K562 (cell line): ENCODE data around the gene ZMIZ1. TPM values are rescaled to one million over a fixed set of nuclear protein-coding genes. Genes with fewer than 3 reads are reported as not detected.

Source experiments
- ATAC-seq: fragments of 200-7000 bp; cut with Tn5 transposase; 3 replicates; pipeline ENCODE4 v1.9.1; 2020; ENCODE audit warnings: moderate library complexity
- BruUV-seq: library from RNA; stranded (reverse); fragments of 400-500 nt; replicated peaks from 2 replicates; lab custom pipeline; 2021; lab: Mats Ljungman, UMichigan
- CTCF ChIA-PET: fragments of 300-600 bp; formaldehyde crosslinking; extraction: SDS; loops from one replicate; lab custom pipeline; 2021; ENCODE audit warnings: low intra/inter-chr PET ratio; lab: Yijun Ruan, JAX
- POLR2A ChIA-PET: fragments of 300-600, 350-650 bp; sonication (Branson Sonifier 250); formaldehyde crosslinking; extraction: SDS; loops from one replicate; lab custom pipeline; 2021; ENCODE audit warnings: antibody characterized with exemption, inconsistent platforms; lab: Yijun Ruan, JAX
- DNase-seq, 4 experiments: peaks; one replicate each; pipeline versions ENCODE4 v3.0.0 to v3.0.0-alpha.2; 2011 to 2018; ENCODE audit warnings: low spot score in 3 of 4, mixed read lengths in 3 of 4; ENCODE audit errors: extremely low read depth in 1 of 4
- FAIRE-seq: peaks from 2 replicates; lab custom pipeline; 2011; peaks lifted over from hg19 to GRCh38; lab: Jason Lieb, UNC
- H2AFZ ChIP-seq: 2 replicates; pipeline ENCODE4 v1.6.0; 2011; ENCODE audit warnings: low read depth, low read length, control low read depth, inconsistent platforms
- H3K27ac ChIP-seq: fragments of 200-600 bp; 3 replicates; pipeline ENCODE4 v1.8.0; 2011; ENCODE audit warnings: low read depth, mild to moderate bottlenecking, control low read depth, inconsistent platforms, low read length, moderate library complexity, mixed read lengths; ENCODE audit errors: extremely low read depth
- H3K27me3 ChIP-seq, 2 experiments: fragments of 300-600 bp in 1 of 2; 2 replicates in 1 of 2; 3 replicates in 1 of 2; pipeline versions ENCODE4 v1.6.0 to v1.8.0; 2011; ENCODE audit warnings: inconsistent platforms in 2 of 2, low read length in 2 of 2, mild to moderate bottlenecking in 1 of 2, mixed read lengths in 1 of 2, moderate library complexity in 1 of 2; ENCODE audit not compliant: control insufficient read depth in 2 of 2, insufficient read depth in 2 of 2
- H3K36me3 ChIP-seq: fragments of 300-600 bp; 3 replicates; pipeline ENCODE4 v1.8.0; 2011; ENCODE audit warnings: mild to moderate bottlenecking, low read length, inconsistent platforms; ENCODE audit not compliant: control insufficient read depth, insufficient read depth
- H3K4me1 ChIP-seq, 2 experiments: fragments of 200-600 bp in 1 of 2; replicated peaks in 1 of 2; 2 replicates in 1 of 2; 3 replicates in 1 of 2; pipeline versions ENCODE4 v1.5.1 to v1.8.0; 2011; ENCODE audit warnings: inconsistent platforms in 2 of 2, low read length in 2 of 2, mild to moderate bottlenecking in 1 of 2, mixed read lengths in 1 of 2, moderate library complexity in 1 of 2; ENCODE audit not compliant: control insufficient read depth in 2 of 2, insufficient read depth in 2 of 2
- H3K4me2 ChIP-seq: 2 replicates; pipeline ENCODE4 v1.6.1; 2011; ENCODE audit warnings: low read length, control low read depth, inconsistent platforms, mixed read lengths; ENCODE audit not compliant: insufficient read depth
- H3K4me3 ChIP-seq: fragments of 200-600 bp; sonication (generic), shearing (Covaris generic); 2 replicates; pipeline ENCODE4 v1.5.1; 2016; ENCODE audit warnings: control low read depth, inconsistent platforms
- H3K79me2 ChIP-seq: fragments of 200-600 bp; 3 replicates; pipeline ENCODE4 v1.8.0; 2011; ENCODE audit warnings: low read length, inconsistent platforms; ENCODE audit not compliant: control insufficient read depth, insufficient read depth
- H3K9ac ChIP-seq, 2 experiments: 2 replicates each; pipeline versions ENCODE4 v1.6.0 to v1.6.1; 2011; ENCODE audit warnings: low read depth in 2 of 2, low read length in 2 of 2, control low read depth in 1 of 2, inconsistent platforms in 1 of 2, mild to moderate bottlenecking in 1 of 2, mixed read lengths in 1 of 2; ENCODE audit not compliant: insufficient read depth in 1 of 2
- H3K9me1 ChIP-seq: one replicate; pipeline ENCODE4 v1.6.0; 2011; ENCODE audit warnings: inconsistent platforms, mild to moderate bottlenecking, low read length, moderate library complexity; ENCODE audit not compliant: control insufficient read depth, insufficient read depth
- H3K9me3 ChIP-seq: replicated peaks from 2 replicates; pipeline ENCODE4 v1.5.1; 2011; ENCODE audit warnings: low read depth, low read length, inconsistent platforms; ENCODE audit not compliant: control insufficient read depth, insufficient read depth
- H4K20me1 ChIP-seq: replicated peaks from 2 replicates; pipeline ENCODE4 v1.6.1; 2011; ENCODE audit warnings: low read length, inconsistent platforms, mixed read lengths; ENCODE audit not compliant: control insufficient read depth, insufficient read depth
- BCOR ChIP-seq: fragments of 450-650 bp; IDR thresholded peaks from 2 replicates; pipeline ENCODE4 v1.6.1; 2016
- KDM1A ChIP-seq, 2 experiments: fragments of 450-650 bp; IDR thresholded peaks; 2 replicates each; pipeline ENCODE4 v1.6.1; 2016; ENCODE audit warnings: mild to moderate bottlenecking in 2 of 2
- MLX ChIP-seq, 2 experiments: fragments of 450-650 bp in 1 of 2; sonication (generic) in 1 of 2; formaldehyde crosslinking; conservative IDR thresholded peaks; 2 replicates each; pipeline versions ENCODE4 v1.4.0 to v1.8.1; 2020 to 2022; ENCODE audit warnings: mild to moderate bottlenecking in 1 of 2, missing genetic modification reagents in 1 of 2
- NELFE ChIP-seq: IDR thresholded peaks from 2 replicates; pipeline ENCODE4 v1.6.1; 2011; ENCODE audit warnings: mild to moderate bottlenecking; ENCODE audit not compliant: insufficient read depth, insufficient read length
- RBM25 ChIP-seq: fragments of 200-400 bp; formaldehyde crosslinking; IDR thresholded peaks from 2 replicates; pipeline ENCODE4 v1.6.1; 2018; ENCODE audit warnings: low read length, low read depth, moderate library complexity; ENCODE audit not compliant: severe bottlenecking
- RCOR1 ChIP-seq, 2 experiments: IDR thresholded peaks; 2 replicates each; pipeline ENCODE4 v1.6.1; 2012; ENCODE audit warnings: low read depth in 2 of 2, low read length in 2 of 2, borderline replicate concordance in 1 of 2, improper control_type of control experiment in 1 of 2
- SMARCC2 ChIP-seq: fragments of 450-650 bp; IDR thresholded peaks from 2 replicates; pipeline ENCODE4 v1.6.1; 2017; ENCODE audit warnings: antibody characterized with exemption, moderate library complexity, mild to moderate bottlenecking, low read depth
- WGBS: fragments of 100-300 bp; shearing (Covaris generic); methylation state at CpG from one replicate; pipeline ENCODE4 v1.1.6; 2016; ENCODE audit warnings: low coverage, mixed read lengths; ENCODE audit not compliant: insufficient coverage; ENCODE audit errors: missing lambda C conversion rate; 5-methylcytosine and 5-hydroxymethylcytosine counted together
- in situ Hi-C: fragments of 300-500 bp; cut with MboI; formaldehyde crosslinking; loops from 4 replicates; pipeline ENCODE4 v1.15.0; 2018; ENCODE audit warnings: inconsistent platforms, mixed read lengths
- intact Hi-C: fragments of 100-400 bp; cut with micrococcal nuclease; formaldehyde crosslinking; loops from 2 replicates; pipeline ENCODE4 v1.14.2; 2022
- polyA plus RNA-seq, 8 experiments: library from polyadenylated mRNA; depleted of rRNA in 4 of 8; stranded (reverse) in 5 of 8; unstranded in 3 of 8; fragments of >200 nt; fragmentation: Nextera tagmentation in 2 of 8; fragmentation: Illumina TruSeq in 1 of 8; extraction: Ambion mirVana in 2 of 8; extraction: Trizol in 1 of 8; gene quantifications; 2 replicates each; pipeline versions ENCODE4 v1.2.1 to v1.2.3, GENCODE V29; 2011 to 2014; ENCODE audit warnings: inconsistent platforms in 1 of 8, missing spikeins in 1 of 8
- total RNA-seq, 7 experiments: library from RNA; depleted of rRNA in 6 of 7; stranded (reverse); fragments of >200 nt in 6 of 7; fragmentation: Illumina TruSeq in 2 of 7; extraction: Trizol in 2 of 7; gene quantifications; 2 replicates each; pipeline versions ENCODE4 v1.2.1 to v1.2.3, GENCODE V29; 2011 to 2021; ENCODE audit warnings: low replicate concordance in 1 of 7

The ZMIZ1 gene
- total and polyA plus RNA-seq, 9 of the 15 experiments (the other 6 are each of a cell fraction or from before 2014, with no cell fraction given), result 1.0 to 37.3 (median 4.3) TPM

- in situ Hi-C loops (no loop called here), intact Hi-C loops (no loop called here)
- Histone ChIP-seq H3K27ac (no peak overlapping the region), H3K36me3 (peaks cover 36% of the 10 kb centered on the region; the same call in 2 of the 3 replicates), H3K27me3 (no peaks in the 10 kb centered on the region), H3K4me1 (peaks cover 5 to 63% of the 10 kb centered on the region in 2 experiments), H4K20me1 (peaks cover 3% of the 10 kb centered on the region; the same call in 1 of the 2 replicates), H3K9me1 (no peaks in the 10 kb centered on the region), H3K4me2 (no peak overlapping the region), H3K9ac (peak overlapping the region in 1 of 2 experiments; percentile 57; a peak in 1 of 4 replicates), H3K4me3 (no peak overlapping the region), H3K9me3 (no peaks in the 10 kb centered on the region), H3K79me2 (peaks cover 2% of the 10 kb centered on the region; the same call in 1 of the 3 replicates), H2AFZ (no peak overlapping the region)
- FAIRE-seq (no peak), DNase-seq (no peak), ATAC-seq (no peak)
- WGBS, result 92% methylated on average over 9 of the region's 9 CpGs
- TSS peak; percentile 24 for BruUV-seq
- ChIA-PET POLR2A (interaction anchor here (0.5 to 1.7 kb wide), 6 partner anchors 8 to 184 kb away, joined by 4 to 6 read pairs (median 4); no protein-coding TSS in a partner anchor), CTCF (no interaction called here)
- peak; percentile 80 for TF ChIP-seq BCOR
- TF ChIP-seq NELFE, result no peak
- no peak for TF ChIP-seq MLX (CRISPR knock-in tag; conservative IDR thresholded peaks at IDR 0.05)
- peak; percentile 84 for TF ChIP-seq RBM25
- TF ChIP-seq RCOR1 (IDR thresholded peaks at IDR 0.05; ENCODE audit: borderline replicate concordance in 1 of 2, low read depth in 2 of 2, low read length in 2 of 2), result peak in 1 of 2 experiments; percentile 50; a peak in 1 of 4 replicates
- TF ChIP-seq KDM1A (IDR thresholded peaks at IDR 0.05), result peak in 1 of 2 experiments; percentile 60; a peak in 2 of 4 replicates
- no peak for TF ChIP-seq SMARCC2
- TF ChIP-seq, all 486 proteins: peak for 4
Measured at GRCh38 chr10:79164075-79164474, 95.3 kb downstream of the ZMIZ1 start.
